ENCODE results near the gene ZNF112. TPM values are rescaled to one million over a fixed set of nuclear protein-coding genes. Genes with fewer than 3 reads are reported as not detected.

ZNF112 gene
- total RNA-seq, 2 experiments from 2014 or later, result not detected

Other genes starting within 250 kb of the ZNF112 start
- 1 to 10 TPM; 4.5 to 4.7 TPM for gene ZNF225, start 243.3 kb downstream of the ZNF112 start, total RNA-seq
- 10 to 100 TPM; 10.3 to 12.6 TPM for gene ZNF234, start 215.1 kb downstream of the ZNF112 start, total RNA-seq
- gene ZNF226, start 191.6 kb downstream of the ZNF112 start, total RNA-seq, result 10 to 100 TPM; 17.4 to 18.0 TPM
- gene ZNF227, start 144.1 kb downstream of the ZNF112 start, total RNA-seq, result 10 to 100 TPM; 26.9 to 27.9 TPM
- under 1 TPM; 0.08 to 0.33 TPM for gene ZNF233, start 96.8 kb downstream of the ZNF112 start, total RNA-seq
- 1 to 10 TPM; 5.2 to 5.9 TPM for gene ZNF235, start 51.7 kb downstream of the ZNF112 start, total RNA-seq
- under 1 TPM; 0.48 to 0.60 TPM for gene ZNF285, start 44.9 kb upstream of the ZNF112 start, total RNA-seq
- under 1 TPM; 0.05 to 0.55 TPM for gene ZNF229, start 91.8 kb upstream of the ZNF112 start, total RNA-seq
- 10 to 100 TPM in 1 of 2 experiments, 1 to 10 TPM in 1; 9.7 to 11.0 TPM for gene ZNF180, start 143.8 kb upstream of the ZNF112 start, total RNA-seq
- gene CEACAM20, start 173.0 kb upstream of the ZNF112 start, total RNA-seq, result not detected

Measured in activated CD4-positive, alpha-beta memory T cell treated with anti-CD3 and anti-CD28 coated beads, Interleukin-2, amount 10 ng/mL, durations not matched to agents 7 days and 5 days (primary cell).